Vagina (tissue), 2 donors: ENCODE data around the gene ACSS3. TPM values are rescaled to one million over a fixed set of nuclear protein-coding genes. Genes with fewer than 3 reads are reported as not detected.
A peak's percentile ranks its signal among the peaks of the same experiment; 100 is the strongest.

Source experiments
- DNase-seq, 2 donors: peaks; one replicate each; pipeline ENCODE4 v3.0.0-alpha.2; 2017; ENCODE audit errors: extremely low spot score in 2 of 2
- H3K27ac ChIP-seq: fragments of 200-600 bp; sonication (generic); one replicate; pipeline ENCODE4 v1.5.1; 2019
- H3K27me3 ChIP-seq: fragments of 200-600 bp; sonication (generic); one replicate; pipeline ENCODE4 v1.5.1; 2019
- H3K36me3 ChIP-seq, 2 donors: fragments of 200-600 bp; sonication (generic); one replicate each; pipeline ENCODE4 v1.5.1; 2017 to 2019
- H3K4me1 ChIP-seq: fragments of 200-600 bp; sonication (generic); one replicate; pipeline ENCODE4 v1.5.1; 2019
- H3K4me3 ChIP-seq, 2 donors: fragments of 200-600 bp; sonication (generic); 1 replicate in 1 of 2; 2 replicates in 1 of 2; pipeline ENCODE4 v1.5.1; 2016 to 2019
- H3K9me3 ChIP-seq: fragments of 200-600 bp; sonication (generic); one replicate; pipeline ENCODE4 v1.5.1; 2019
- CTCF ChIP-seq, 3 experiments: fragments of 450-650 bp in 2 of 3; fragments of 200-600 bp in 1 of 3; sonication (generic) in 1 of 3; IDR thresholded peaks; one replicate each; pipeline ENCODE4 v1.5.1; 2017 to 2019; ENCODE audit warnings: antibody characterized with exemption in 3 of 3, mild to moderate bottlenecking in 2 of 3, moderate library complexity in 2 of 3
- POLR2A ChIP-seq, 2 donors: fragments of 450-650 bp; IDR thresholded peaks; one replicate each; pipeline ENCODE4 v1.6.1; 2017; ENCODE audit warnings: antibody characterized with exemption in 2 of 2, mild to moderate bottlenecking in 2 of 2, moderate library complexity in 2 of 2
- POLR2AphosphoS5 ChIP-seq, 2 donors: sonication (generic); formaldehyde crosslinking; IDR thresholded peaks; one replicate each; pipeline ENCODE4 v1.9.0; 2017; ENCODE audit warnings: antibody characterized with exemption in 2 of 2, mild to moderate bottlenecking in 2 of 2, low read depth in 1 of 2; ENCODE audit not compliant: insufficient read depth in 1 of 2
- intact Hi-C: fragments of 100-400 bp; cut with DNase I; formaldehyde crosslinking; loops from one replicate; pipeline ENCODE4 v1.15.1; 2023
- total RNA-seq: library from RNA; depleted of rRNA; stranded (reverse); fragments of >200 nt; gene quantifications from one replicate; pipeline ENCODE4 v1.2.3, GENCODE V29; 2016

Gene ACSS3
- total RNA-seq, 1 donor from 2014 or later = 29.5 TPM

DNA sequence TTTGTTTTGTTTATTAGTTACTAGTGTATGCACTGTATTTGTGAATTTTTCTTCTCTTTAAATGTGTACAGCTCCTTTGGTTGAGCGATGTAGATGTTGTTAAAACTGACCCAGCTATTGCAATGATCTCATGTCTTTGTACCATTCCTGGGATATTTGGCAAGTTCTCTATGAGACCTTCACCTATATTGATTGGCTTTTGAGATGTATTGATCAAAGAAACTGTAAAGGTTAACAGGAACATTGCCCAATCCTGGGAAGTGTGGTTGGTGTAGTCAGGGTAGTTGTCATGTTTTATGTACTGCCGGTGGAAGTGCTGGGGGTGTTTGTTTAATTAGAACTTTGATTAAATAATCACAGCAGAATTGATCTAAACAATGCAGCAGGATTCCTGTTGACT is 43.1 kb downstream of the ACSS3 start:
- intact Hi-C loops = no loop called here
- H3K27me3 ChIP-seq = no peaks in the 10 kb centered on the region
- no peaks in the 10 kb centered on the region for H3K9me3 ChIP-seq
- H3K36me3 ChIP-seq = no peaks in the 10 kb centered on the region
- no peak overlapping the region for H3K4me3 ChIP-seq
- DNase-seq = no peak
- H3K4me1 ChIP-seq = no peaks in the 10 kb centered on the region
- TF ChIP-seq CTCF (IDR thresholded peaks at IDR 0.05) = no peak
- H3K27ac ChIP-seq = no peak overlapping the region

DNA sequence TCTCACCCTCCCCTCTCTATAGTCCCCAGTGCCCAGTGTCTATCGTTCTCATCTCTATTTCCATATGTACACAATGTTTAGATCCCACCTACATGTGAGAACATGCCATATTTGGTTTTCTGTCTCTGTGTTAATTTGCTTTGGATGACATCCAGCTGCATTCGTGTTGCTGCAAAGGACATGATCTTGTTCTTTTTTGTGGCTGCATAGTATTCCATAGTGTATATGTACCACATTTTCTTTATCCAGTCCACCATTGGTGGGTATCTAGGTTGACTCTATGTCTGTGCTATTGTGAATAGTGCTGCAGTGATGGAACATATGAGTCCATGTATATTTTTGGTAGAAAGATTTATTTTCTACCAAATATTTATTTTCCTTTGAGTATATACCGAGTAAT is 45.7 kb downstream of the ACSS3 start:
- intact Hi-C loops = no loop called here
- H3K27me3 ChIP-seq = no peaks in the 10 kb centered on the region
- no peaks in the 10 kb centered on the region for H3K4me1 ChIP-seq
- no peaks in the 10 kb centered on the region for H3K36me3 ChIP-seq
- H3K27ac ChIP-seq = no peak overlapping the region
- no peak for DNase-seq
- no peak for TF ChIP-seq POLR2A (IDR thresholded peaks at IDR 0.05)
- no peak for TF ChIP-seq POLR2AphosphoS5 (IDR thresholded peaks at IDR 0.05; ENCODE audit: insufficient read depth in 1 of 2, low read depth in 1 of 2)
- no peak for TF ChIP-seq CTCF (IDR thresholded peaks at IDR 0.05)
- no peaks in the 10 kb centered on the region for H3K9me3 ChIP-seq
- no peak overlapping the region for H3K4me3 ChIP-seq

DNA sequence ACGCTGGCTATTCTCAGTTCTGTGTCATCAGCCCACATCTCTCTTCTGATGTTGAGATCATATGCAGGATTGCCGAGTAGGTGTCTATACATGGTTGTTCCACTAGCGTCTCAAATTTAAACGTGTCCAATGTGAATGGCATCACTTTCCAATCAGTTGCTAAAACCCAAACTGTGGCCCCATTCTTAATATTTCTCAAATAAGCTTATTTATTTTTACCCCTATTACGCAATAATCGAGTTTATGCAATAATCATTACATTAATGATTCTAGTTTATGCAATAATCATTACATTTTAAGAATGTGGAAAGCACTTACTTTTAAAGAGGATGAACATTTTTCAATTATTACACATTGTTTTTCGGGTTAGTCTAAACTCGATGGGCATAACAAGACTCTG is 47.8 kb downstream of the ACSS3 start:
- no peaks in the 10 kb centered on the region for H3K9me3 ChIP-seq
- H3K4me3 ChIP-seq = no peak overlapping the region
- H3K27me3 ChIP-seq = no peaks in the 10 kb centered on the region
- H3K27ac ChIP-seq = no peak overlapping the region
- no peak for DNase-seq
- no peak for TF ChIP-seq POLR2AphosphoS5 (IDR thresholded peaks at IDR 0.05; ENCODE audit: insufficient read depth in 1 of 2, low read depth in 1 of 2)
- TF ChIP-seq CTCF (IDR thresholded peaks at IDR 0.05) = no peak
- no peaks in the 10 kb centered on the region for H3K36me3 ChIP-seq
- no peaks in the 10 kb centered on the region for H3K4me1 ChIP-seq
- intact Hi-C loops = no loop called here

DNA sequence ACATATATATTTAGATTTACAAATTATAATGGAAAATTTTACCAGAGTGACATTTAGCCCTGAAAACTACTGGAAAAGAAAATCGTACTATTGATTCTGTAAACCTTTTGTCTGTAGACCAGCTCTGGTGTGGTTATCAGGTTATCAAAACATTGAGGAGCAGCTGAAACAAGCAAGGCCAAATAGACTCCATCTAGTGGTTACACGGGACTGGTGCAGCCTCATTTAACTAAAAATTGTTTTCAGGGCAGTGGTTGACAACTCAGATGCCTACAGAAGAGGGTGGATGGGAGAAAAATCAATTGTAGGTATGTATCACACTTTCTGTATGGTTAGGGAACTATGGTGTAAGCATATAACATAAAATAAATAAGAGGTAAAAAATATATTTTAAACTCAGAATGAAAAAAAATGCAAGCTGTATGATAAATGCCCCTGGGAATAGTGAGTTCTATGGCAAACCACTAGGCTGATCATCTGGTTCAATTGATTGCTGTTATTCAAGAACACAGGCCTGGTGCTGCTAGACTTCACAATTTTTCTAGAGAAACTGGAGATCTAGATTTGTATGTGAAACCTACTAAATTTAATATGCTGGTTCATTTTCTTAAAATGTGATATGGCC is 51.2 kb downstream of the ACSS3 start:
- H3K4me1 ChIP-seq = no peaks in the 10 kb centered on the region
- H3K4me3 ChIP-seq = no peak overlapping the region
- DNase-seq = no peak
- no peaks in the 10 kb centered on the region for H3K36me3 ChIP-seq
- no peaks in the 10 kb centered on the region for H3K27me3 ChIP-seq
- TF ChIP-seq POLR2A (IDR thresholded peaks at IDR 0.05) (no peak), CTCF (IDR thresholded peaks at IDR 0.05) (peak in 1 of 3 experiments; percentile 49), POLR2AphosphoS5 (IDR thresholded peaks at IDR 0.05; ENCODE audit: insufficient read depth in 1 of 2, low read depth in 1 of 2) (no peak)
- H3K27ac ChIP-seq = no peak overlapping the region
- no peaks in the 10 kb centered on the region for H3K9me3 ChIP-seq
- intact Hi-C loops = no loop called here

- TF ChIP-seq CTCF (IDR thresholded peaks at IDR 0.05) = no peak
- TF ChIP-seq POLR2AphosphoS5 (IDR thresholded peaks at IDR 0.05; ENCODE audit: insufficient read depth in 1 of 2, low read depth in 1 of 2) = no peak
- no peaks in the 10 kb centered on the region for H3K36me3 ChIP-seq
- H3K27me3 ChIP-seq = no peaks in the 10 kb centered on the region
- no peaks in the 10 kb centered on the region for H3K4me1 ChIP-seq
- no peak for DNase-seq
- intact Hi-C loops = no loop called here
- H3K9me3 ChIP-seq = no peaks in the 10 kb centered on the region
- no peak overlapping the region for H3K4me3 ChIP-seq
- no peak overlapping the region for H3K27ac ChIP-seq
These were observed 58.6 kb downstream of the ACSS3 start for GRCh38 chr12:81136519-81136918.
